Stimulated activated CD4-positive, alpha-beta T cell treated with anti-CD3 and anti-CD28 coated beads, Interleukin-2, amount 100 ng/mL, for 4 hours (primary cell): ENCODE measurements around the gene MS4A7.
"Not testable (repeated sequence)": the region's sequence is repeated elsewhere in the genome, so short reads cannot be mapped to it uniquely, and the experiment has no call there.

ENCODE experiments used
- DNase-seq: peaks from one replicate; pipeline ENCODE4 v3.0.0-alpha.2; 2020; ENCODE audit warnings: low read depth

The MS4A7 gene, protein sequence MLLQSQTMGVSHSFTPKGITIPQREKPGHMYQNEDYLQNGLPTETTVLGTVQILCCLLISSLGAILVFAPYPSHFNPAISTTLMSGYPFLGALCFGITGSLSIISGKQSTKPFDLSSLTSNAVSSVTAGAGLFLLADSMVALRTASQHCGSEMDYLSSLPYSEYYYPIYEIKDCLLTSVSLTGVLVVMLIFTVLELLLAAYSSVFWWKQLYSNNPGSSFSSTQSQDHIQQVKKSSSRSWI

GRCh38 chr11:60378354-60378753, at the start of gene MS4A7:
Gene MS4A7, plus strand, starts transcription at chr11:60378532. Its CDS starts 4,610 bp downstream, at chr11:60383142.
- no peak for DNase-seq

- no peak for DNase-seq
These were observed 45.5 kb upstream of the MS4A7 start for GRCh38 chr11:60332846-60333245.

DNA sequence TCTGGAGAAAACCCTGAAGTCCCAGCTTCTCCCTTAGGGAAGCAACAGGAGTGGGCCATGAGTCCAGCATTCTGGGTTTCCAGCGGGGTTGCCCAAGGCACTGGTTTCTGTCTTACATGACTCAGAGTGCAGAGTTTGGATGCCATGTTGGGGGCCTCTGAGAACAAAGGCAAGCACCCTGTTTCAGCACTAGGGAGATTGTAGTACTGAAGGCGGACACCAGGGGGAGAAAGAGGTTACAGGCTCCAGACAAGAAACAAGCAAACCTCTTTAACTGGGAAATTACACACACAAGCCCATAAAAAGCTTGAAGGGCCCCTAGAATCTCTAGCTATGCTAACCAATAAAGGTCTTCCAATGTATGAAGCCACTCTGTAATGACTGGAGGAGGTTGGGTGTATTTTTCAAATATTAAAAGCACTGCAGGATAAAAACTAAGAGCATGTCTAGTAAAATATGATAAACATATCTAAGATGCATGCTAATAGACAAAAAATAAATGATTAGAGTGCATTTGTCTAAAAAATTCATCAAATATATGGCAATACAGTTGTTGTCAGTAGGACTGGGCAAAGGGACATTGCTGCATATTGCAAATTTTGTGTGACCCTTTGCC, 44.2 kb upstream of the MS4A7 start:
- DNase-seq: peak; percentile 27

- no peak for DNase-seq
These were observed 41.5 kb upstream of the MS4A7 start for GRCh38 chr11:60336767-60337391.

GRCh38 chr11:60338053-60338452, 40.3 kb upstream of the MS4A7 start:
- no peak for DNase-seq

- DNase-seq: no peak
These were observed 39.0 kb upstream of the MS4A7 start for GRCh38 chr11:60339356-60339755.

DNA sequence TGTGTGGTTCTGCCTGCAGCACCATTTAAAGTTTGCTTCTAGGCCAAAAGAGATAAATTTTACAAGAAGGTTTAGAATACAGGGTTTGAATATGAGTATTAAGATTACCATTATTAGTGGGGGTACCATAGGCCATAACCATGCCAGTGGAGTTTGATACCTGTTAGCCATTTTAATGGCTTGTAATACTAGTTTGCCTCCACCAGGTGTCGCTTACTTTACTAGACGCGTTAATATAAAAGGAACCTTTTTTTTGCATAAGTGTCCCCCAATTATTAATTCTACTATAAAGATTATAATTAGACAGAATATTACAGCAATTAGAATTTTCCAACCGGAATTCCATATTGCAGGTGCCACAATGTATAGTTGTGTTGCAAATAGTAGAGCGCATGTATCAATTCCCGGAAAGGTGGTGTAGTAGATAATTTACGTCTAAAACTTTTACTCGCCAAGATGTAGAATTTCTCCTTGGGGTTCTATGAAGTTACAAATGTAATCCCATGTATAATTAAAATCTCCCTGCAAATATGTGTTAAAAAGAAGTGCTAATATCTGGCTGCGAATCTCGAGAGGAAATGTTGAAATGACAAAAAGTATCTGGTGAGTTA, 35.1 kb upstream of the MS4A7 start:
- DNase-seq: no peak

GRCh38 chr11:60344146-60344545, 34.2 kb upstream of the MS4A7 start:
- DNase-seq: no peak

DNA sequence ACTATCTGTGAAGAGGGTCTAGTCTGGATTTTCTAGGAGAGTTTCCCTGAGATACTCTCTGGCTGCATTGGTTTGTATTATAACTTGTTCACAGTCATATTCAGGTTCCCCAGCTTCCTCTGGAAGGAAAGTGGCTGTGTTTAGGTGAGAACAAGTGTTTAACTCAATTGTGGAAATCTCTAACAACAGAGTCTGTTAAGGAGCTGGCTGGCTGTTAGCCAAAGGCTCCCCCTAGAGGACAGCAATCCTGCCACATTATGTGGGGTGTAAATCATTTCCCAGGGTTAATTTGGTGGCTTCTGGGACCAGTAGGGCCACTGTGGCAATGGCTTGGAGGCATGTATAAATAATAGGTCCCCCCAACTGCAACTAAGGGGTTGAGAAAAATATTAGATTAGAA, 32.8 kb upstream of the MS4A7 start:
- DNase-seq: no peak

- no peak for DNase-seq
These were observed 31.1 kb upstream of the MS4A7 start for GRCh38 chr11:60347084-60347797.

DNA sequence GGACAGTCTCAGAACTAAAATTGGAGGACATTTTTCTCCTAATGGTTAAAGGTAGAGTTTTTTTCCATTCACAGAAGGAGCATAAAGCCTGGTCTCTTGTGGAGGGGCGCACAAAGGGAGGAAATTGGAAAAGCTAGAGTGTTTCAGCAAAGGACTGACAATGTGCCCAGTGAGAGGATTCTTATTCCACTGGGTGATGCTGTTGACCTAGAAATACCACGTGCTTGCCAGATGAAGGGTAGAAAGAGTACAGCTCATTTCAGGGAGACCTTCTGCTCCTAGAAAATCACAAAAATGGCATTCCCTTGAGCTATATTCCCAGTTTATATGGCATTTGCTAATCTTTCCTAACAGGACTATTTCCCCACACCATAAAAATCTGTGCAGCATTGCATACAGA, 30.2 kb upstream of the MS4A7 start:
- DNase-seq: no peak

DNA sequence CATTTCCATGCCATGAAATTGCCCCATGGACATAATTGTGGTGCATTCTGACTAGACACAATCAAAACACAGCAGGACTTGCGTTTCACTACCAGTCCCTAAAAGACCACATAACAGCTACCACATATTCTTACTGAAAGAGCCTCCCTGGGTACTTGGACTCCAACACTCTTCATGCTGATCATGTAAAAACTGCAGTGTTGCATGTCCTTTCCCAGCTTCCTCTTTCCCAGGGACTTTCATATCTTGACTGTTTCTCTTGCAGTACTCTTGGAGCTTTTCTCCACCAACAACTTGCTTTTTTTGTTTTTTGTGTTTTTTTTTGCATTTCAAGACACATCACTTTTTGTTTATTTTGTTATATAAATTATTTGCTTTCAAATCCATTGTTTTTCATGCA, 28.3 kb upstream of the MS4A7 start:
- no peak for DNase-seq

DNA sequence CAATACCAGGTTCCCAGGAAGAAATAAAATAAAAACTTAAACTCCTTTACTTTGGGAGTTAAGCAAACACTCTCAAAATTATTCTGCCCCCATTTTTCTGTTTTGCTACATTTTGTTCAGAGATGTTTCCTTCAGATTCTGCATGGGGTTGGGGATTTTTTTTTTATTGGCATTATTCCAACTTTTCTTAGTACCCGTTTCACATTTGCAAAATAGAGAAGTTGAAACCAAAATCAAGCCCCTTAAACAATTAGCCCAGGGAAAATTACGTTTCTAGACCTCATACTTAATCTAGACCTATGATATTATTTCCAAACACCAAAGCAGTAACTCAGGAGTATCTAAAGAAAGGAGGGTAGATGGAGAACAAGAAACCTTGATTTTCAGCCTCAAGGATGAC, 20.6 kb upstream of the MS4A7 start:
- no peak for DNase-seq

- DNase-seq: no peak
These were observed 17.7 kb upstream of the MS4A7 start for GRCh38 chr11:60360621-60361020.

DNA sequence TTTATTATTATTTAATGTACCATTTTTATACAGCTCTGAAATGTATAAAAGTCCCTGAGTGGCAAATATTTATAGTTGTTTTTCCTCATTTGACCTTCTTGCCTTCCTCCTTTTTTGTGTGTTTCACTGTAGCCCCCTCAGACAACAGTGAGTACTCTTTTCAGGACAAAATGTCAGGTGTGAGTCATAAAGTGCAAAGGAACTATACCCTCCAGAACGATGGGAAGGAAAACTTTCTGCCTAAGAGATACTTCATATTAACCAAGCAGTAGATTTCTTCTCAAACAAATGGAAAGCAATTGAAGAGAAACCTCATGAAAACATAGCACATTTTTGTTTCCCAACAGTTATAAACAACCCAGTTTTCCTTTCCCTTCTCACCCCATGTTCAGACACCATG, 16.1 kb upstream of the MS4A7 start:
- no peak for DNase-seq

DNA sequence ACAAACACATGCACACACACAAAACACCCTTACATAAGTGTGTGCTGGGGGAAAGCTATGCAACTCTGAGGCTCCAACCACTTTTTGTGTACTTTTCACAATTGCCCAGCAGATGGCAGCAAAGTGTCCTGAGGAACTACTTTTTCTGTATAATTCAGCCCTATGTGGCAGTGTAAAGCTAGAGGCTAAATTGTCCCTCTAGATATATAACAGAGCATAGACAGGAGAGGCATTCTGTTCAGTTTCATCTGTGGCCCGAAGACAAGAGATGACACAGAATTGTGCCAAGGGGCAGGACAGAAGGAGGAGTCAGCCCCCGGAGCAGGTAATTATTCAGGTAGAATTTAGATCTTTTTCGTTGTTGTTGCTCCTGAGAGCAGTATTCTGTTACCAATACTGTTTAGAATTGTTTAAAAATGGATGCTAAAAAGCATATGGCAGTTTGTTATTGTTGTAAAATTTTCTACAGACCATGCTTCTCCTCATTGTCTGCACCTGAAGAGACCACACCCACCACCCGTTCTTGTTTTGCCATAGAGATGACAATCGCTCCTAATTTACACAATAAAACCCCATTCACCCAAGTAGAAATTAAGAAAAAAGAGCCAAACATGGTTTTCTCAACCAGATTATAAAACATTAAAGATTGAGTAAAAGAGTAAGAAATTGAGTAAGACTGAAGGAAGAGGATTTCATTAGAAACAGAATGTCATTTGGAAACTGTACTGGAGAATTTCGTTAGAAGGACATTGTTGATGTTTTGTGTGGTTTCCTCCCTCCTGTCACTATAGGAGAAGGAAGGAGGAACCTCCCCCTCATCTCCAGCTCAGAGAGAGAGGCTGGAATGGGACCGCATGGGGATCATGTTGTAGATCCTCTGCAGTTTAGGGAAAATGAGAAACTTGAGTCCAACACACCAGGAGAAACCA, 14.5 kb upstream of the MS4A7 start:
- peak; percentile 29 for DNase-seq

- not testable (repeated sequence) for DNase-seq
These were observed 11.9 kb upstream of the MS4A7 start for GRCh38 chr11:60366262-60366904.

DNA sequence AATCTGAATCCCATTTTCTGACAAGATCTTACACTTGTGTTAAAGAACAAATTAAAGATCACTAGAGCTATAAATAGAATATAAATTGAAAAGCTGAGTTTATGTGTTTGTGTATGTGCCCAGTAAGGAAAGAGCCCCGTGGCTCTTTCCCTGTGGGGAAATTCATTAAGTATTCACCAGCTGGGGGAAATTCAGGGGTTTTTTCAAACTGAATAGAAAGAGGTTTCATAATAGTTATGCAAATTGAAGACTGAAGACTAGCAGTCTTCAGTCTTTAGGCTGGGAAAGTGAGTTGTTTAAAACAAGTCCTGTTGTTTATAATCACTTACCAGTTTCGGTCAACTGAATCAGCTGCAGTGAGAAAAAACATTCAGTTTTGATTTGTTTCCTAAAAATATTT, 11.3 kb upstream of the MS4A7 start:
- DNase-seq: no peak

DNA sequence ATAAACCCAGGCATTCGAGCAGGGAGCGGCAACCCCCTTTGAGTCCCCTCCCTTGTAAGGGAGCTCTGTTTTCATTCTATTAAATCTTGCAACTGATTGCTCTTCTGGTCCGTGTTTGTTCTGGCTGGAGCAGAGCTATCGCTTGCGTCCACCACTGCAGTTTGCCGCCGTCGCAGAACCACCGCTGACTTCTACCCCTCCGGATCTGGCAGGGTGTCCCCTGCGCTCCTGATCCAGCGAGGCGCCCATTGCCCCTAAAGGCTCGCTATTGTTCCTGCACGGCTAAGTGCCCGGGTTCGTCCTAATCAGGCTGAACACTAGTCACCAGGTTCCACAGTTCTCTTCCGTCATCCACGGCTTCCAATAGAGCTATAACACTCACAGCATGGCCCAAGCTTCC, 10.4 kb upstream of the MS4A7 start:
- no peak for DNase-seq

GRCh38 chr11:60370252-60370810, 8.0 kb upstream of the MS4A7 start:
- no peak for DNase-seq
